Right lobe of liver (tissue), 6 donors: ENCODE results near the gene RNF214. TPM values are rescaled to one million over a fixed set of nuclear protein-coding genes. Genes with fewer than 3 reads are reported as not detected.

Source experiments
- ATAC-seq, 4 donors: fragments of 200-7000 bp; cut with Tn5 transposase; one replicate each; pipeline ENCODE4 v1.9.1; 2020; ENCODE audit warnings: mild to moderate bottlenecking in 4 of 4, moderate library complexity in 4 of 4
- DNase-seq, 3 donors: peaks; one replicate each; pipeline ENCODE4 v3.0.0-alpha.2; 2020
- H3K27ac ChIP-seq, 3 donors: fragments of 200-600 bp; one replicate each; pipeline ENCODE4 v1.8.0; 2022
- H3K27me3 ChIP-seq, 2 donors: fragments of 200-600 bp; one replicate each; pipeline ENCODE4 v1.8.0; 2022
- H3K36me3 ChIP-seq, 4 donors: fragments of 200-600 bp; sonication (generic) in 1 of 4; one replicate each; pipeline versions ENCODE4 v1.5.1 to v1.8.0; 2017 to 2022; ENCODE audit warnings: control low read depth in 1 of 4
- H3K4me1 ChIP-seq, 4 donors: fragments of 200-600 bp; sonication (generic) in 1 of 4; one replicate each; pipeline versions ENCODE4 v1.5.1 to v1.8.0; 2017 to 2022; ENCODE audit warnings: control low read depth in 1 of 4
- H3K4me3 ChIP-seq, 3 donors: fragments of 200-600 bp; one replicate each; pipeline ENCODE4 v1.8.0; 2022
- H3K9me3 ChIP-seq, 4 donors: fragments of 200-600 bp; sonication (generic) in 1 of 4; one replicate each; pipeline versions ENCODE4 v1.5.1 to v1.8.0; 2017 to 2022; ENCODE audit warnings: control low read depth in 1 of 4
- POLR2A ChIP-seq: fragments of 450-650 bp; IDR thresholded peaks from one replicate; pipeline ENCODE4 v1.6.1; 2017; ENCODE audit warnings: antibody characterized with exemption, mild to moderate bottlenecking
- WGBS: methylation state at CpG from one replicate; pipeline ENCODE4 v1.1.6; 2018; ENCODE audit warnings: low coverage, low lambda C conversion rate; ENCODE audit not compliant: insufficient coverage; ENCODE audit errors: missing lambda C conversion rate; 5-methylcytosine and 5-hydroxymethylcytosine counted together
- intact Hi-C, 2 donors: fragments of 100-400 bp; cut with DNase I; formaldehyde crosslinking; loops; one replicate each; pipeline versions ENCODE4 v1.11.2 to v1.14.1; 2022
- small RNA-seq, 2 experiments: library from RNA; depleted of rRNA; stranded (forward); fragments of <200 nt; gene quantifications; one replicate each; pipeline ENCODE3, GENCODE V24; 2016
- total RNA-seq, 6 experiments: library from RNA; depleted of rRNA in 2 of 6; stranded (reverse); fragments of >200 nt in 2 of 6; fragmentation: NEBNext Ultra II Directional in 3 of 6; extraction: Animal tissue kit (Norgen Biotek cat#: 25700) in 3 of 6; gene quantifications; one replicate each; pipeline versions ENCODE4 v1.1.0 to v1.2.4, GENCODE V29; 2016 to 2023
- TF ChIP-seq, protein P1 (sequence below), 4 donors: fragments of 200-600 bp in 3 of 4; fragments of 450-650 bp in 1 of 4; IDR thresholded peaks; one replicate each; pipeline versions ENCODE4 v1.5.1 to v1.8.0; 2016 to 2022; ENCODE audit warnings: antibody characterized with exemption in 4 of 4, mild to moderate bottlenecking in 2 of 4
- donor health status: DM: no; HTN: yes; CAD: no.
- donor health status: DM: no; HTN: no; CAD: no.
- donor health status: DM: no; HTN: no; CAD: no.
- donor health status: DM: no; HTN: yes; CAD: no.
- donor health status: DM: no; HTN: yes; CAD: no.

RNF214 gene
- total RNA-seq, 6 experiments from 2014 or later, result 5.6 to 9.4 (median 7.3) TPM

DNA sequence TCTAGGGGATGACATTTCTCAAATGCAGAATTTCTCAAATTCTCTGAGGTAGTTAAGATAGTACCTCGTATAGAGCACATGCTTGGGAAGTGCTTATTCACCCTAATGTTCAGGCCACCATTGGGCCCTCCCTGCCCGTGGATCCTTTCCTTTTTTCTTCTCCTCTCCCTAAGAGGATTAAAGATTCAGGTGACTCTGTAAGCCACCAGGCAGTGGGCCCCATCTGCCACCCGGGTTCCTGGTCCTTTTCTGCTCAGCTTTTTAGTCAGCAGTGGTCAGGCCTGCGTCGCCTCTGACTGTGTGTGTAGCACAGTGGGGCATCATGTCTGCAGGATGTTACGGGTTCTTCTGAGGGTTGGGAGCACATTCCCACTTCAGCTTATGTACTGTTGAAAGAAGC is 102.4 kb downstream of the RNF214 start:
- Histone ChIP-seq H3K27me3 (no peaks in the 10 kb centered on the region), H3K4me1 (peaks cover 0 to 5% (median 0%) of the 10 kb centered on the region in 4 donors), H3K27ac (no peak overlapping the region), H3K9me3 (no peaks in the 10 kb centered on the region), H3K4me3 (no peak overlapping the region), H3K36me3 (peaks cover 0 to 3% (median 0%) of the 10 kb centered on the region in 4 donors)
- TF ChIP-seq POLR2A, result no peak
- TF ChIP-seq, protein P1, sequence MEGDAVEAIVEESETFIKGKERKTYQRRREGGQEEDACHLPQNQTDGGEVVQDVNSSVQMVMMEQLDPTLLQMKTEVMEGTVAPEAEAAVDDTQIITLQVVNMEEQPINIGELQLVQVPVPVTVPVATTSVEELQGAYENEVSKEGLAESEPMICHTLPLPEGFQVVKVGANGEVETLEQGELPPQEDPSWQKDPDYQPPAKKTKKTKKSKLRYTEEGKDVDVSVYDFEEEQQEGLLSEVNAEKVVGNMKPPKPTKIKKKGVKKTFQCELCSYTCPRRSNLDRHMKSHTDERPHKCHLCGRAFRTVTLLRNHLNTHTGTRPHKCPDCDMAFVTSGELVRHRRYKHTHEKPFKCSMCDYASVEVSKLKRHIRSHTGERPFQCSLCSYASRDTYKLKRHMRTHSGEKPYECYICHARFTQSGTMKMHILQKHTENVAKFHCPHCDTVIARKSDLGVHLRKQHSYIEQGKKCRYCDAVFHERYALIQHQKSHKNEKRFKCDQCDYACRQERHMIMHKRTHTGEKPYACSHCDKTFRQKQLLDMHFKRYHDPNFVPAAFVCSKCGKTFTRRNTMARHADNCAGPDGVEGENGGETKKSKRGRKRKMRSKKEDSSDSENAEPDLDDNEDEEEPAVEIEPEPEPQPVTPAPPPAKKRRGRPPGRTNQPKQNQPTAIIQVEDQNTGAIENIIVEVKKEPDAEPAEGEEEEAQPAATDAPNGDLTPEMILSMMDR (IDR thresholded peaks at IDR 0.05), result no peak
- DNase-seq (no peak), ATAC-seq (no peak)
- intact Hi-C loops, result no loop called here
- 95% methylated on average over 4 of the region's 6 CpGs for WGBS

DNA sequence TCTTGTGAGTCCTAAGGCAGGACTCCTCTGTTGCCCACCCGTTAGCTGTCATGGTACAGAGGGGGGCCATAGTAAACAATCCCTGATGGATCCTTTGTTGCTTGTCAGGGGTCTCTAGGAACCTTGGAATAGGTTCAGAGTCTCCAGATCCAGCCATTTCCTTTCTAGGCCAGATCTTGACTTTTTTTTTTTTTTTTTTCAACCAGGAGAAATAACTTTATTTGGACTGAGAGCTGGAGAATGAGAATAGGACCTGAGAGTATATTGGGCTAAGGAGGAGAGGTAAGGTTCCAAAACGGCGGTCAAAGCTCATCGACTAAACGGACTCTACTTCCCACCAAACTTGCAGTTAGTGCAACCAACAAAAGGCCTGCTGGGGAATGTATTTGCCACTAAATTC is 102.9 kb downstream of the RNF214 start:
- H3K9me3 ChIP-seq, result no peaks in the 10 kb centered on the region
- H3K4me3 ChIP-seq, result no peak overlapping the region
- H3K27me3 ChIP-seq, result no peaks in the 10 kb centered on the region
- H3K27ac ChIP-seq, result no peak overlapping the region
- 94% methylated on average over 5 of the region's 5 CpGs for WGBS
- peaks cover 0 to 5% (median 0%) of the 10 kb centered on the region in 4 donors for H3K4me1 ChIP-seq
- intact Hi-C loops, result no loop called here
- peaks cover 0 to 3% (median 1%) of the 10 kb centered on the region in 4 donors for H3K36me3 ChIP-seq
- DNase-seq, result no peak
- no peak for ATAC-seq
- no peak for TF ChIP-seq POLR2A
- TF ChIP-seq, protein P1 (IDR thresholded peaks at IDR 0.05), result no peak

Small RNA genes lying within 50 kb of the gene (small RNA-seq; reads per million reads assigned to genes)
- 0 reads per million in 2 experiments for gene RF00564

Other genes starting within 250 kb of the RNF214 start
- 10 to 100 TPM; 22.0 to 35.4 (median 26.8) TPM for gene SIK3, start 134.2 kb upstream of the RNF214 start, total RNA-seq
- gene PAFAH1B2, start 88.4 kb upstream of the RNF214 start, total RNA-seq, result 10 to 100 TPM; 22.2 to 39.1 (median 29.3) TPM
- gene SIDT2, start 53.9 kb upstream of the RNF214 start, total RNA-seq, result 10 to 100 TPM; 24.6 to 49.9 (median 35.5) TPM
- gene TAGLN, start 33.3 kb upstream of the RNF214 start, total RNA-seq, result 100 to 1,000 TPM in 4 of 6 experiments, 10 to 100 TPM in 2; 41.2 to 158 (median 112) TPM
- gene PCSK7, start 598 bp upstream of the RNF214 start, total RNA-seq, result 10 to 100 TPM; 19.3 to 28.5 (median 25.8) TPM
- gene BACE1-AS, start 58.7 kb downstream of the RNF214 start, total RNA-seq, result 1 to 10 TPM in 5 of 6 experiments, under 1 TPM in 1; 0.75 to 2.9 (median 2.1) TPM
- gene BACE1, start 83.6 kb downstream of the RNF214 start, total RNA-seq, result 10 to 100 TPM; 19.2 to 42.8 (median 23.7) TPM
- gene CEP164, start 95.2 kb downstream of the RNF214 start, total RNA-seq, result 10 to 100 TPM in 2 of 6 experiments, 1 to 10 TPM in 4; 7.2 to 11.2 (median 8.6) TPM